Measurements from ENCODE around the gene CRAMP1. TPM values are rescaled to one million over a fixed set of nuclear protein-coding genes. Genes with fewer than 3 reads are reported as not detected.

The CRAMP1 gene
- total and polyA plus RNA-seq, 2 donors (not counting 3 experiments of a cell fraction or from before 2014, with no cell fraction given): 21.5 to 30.8 TPM

DNA sequence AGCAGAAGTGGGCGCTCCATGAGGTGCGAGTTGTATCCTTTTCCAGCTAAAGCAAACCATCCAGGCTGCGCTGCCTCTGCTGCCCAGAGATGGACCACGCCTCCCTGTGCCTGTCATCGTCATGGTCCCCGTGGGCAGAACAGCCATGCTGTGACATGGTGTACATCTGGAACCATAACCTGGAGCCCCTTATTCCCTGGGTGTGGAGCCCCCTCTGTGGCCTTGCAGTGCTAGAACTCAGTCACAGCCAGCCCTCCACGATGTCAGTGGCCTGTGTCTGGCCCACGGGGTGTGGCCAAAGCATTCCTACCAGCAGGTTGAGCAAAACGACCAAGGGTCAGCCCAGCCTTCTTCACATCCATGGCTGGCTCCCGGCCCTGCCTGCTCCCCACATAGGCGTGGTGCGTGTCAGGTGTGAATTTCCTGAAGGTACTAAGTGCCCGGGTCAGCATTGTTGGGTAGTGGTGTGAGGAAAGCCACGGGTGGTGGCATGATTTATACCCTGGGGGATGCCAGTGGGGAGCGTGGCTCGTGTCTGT is 43.2 kb downstream of the CRAMP1 start:
- H3K4me2 ChIP-seq (ENCODE audit: insufficient read depth, low read length): no peak overlapping the region
- ChIA-PET POLR2A (no interaction called here), CTCF (interaction anchor here (0.9 kb wide), 1 partner anchor 51 kb away, joined by 3 read pairs; the partner anchor contains the start of gene MAPK8IP3)
- DNase-seq (ENCODE audit: low read depth, low spot score) (no peak), FAIRE-seq (no peak)
- TF ChIP-seq EZH2 (IDR thresholded peaks at IDR 0.05; ENCODE audit: borderline replicate concordance, low read depth, low read length, severe bottlenecking): no peak
- intact Hi-C loops (cut with micrococcal nuclease): no loop called here
- peaks cover 14 to 58% of the 10 kb centered on the region in 2 experiments for H3K36me3 ChIP-seq (ENCODE audit: control insufficient read depth in 2 of 2, extremely low read depth in 1 of 2, insufficient read depth in 2 of 2, low read length in 2 of 2)
- H3K4me3 ChIP-seq (replicated peaks in 1 of 3; ENCODE audit: insufficient read depth in 1 of 3, low read depth in 1 of 3, low read length in 3 of 3): no peak overlapping the region
- no peaks in the 10 kb centered on the region for H3K79me2 ChIP-seq (ENCODE audit: control insufficient read depth, insufficient read depth, low read length)
- H4K20me1 ChIP-seq (replicated peaks; ENCODE audit: control insufficient read depth, extremely low read depth, insufficient read depth, low read length): no peaks in the 10 kb centered on the region
- H3K4me1 ChIP-seq (ENCODE audit: control insufficient read depth, extremely low read depth, insufficient read depth, low read length): peaks cover 8% of the 10 kb centered on the region
- no peaks in the 10 kb centered on the region for H3K9me3 ChIP-seq (replicated peaks; ENCODE audit: control insufficient read depth, insufficient read depth, low read length)
- no peaks in the 10 kb centered on the region for H3K9me1 ChIP-seq (replicated peaks; ENCODE audit: control insufficient read depth, extremely low read depth, insufficient read depth, low read length)
- no peak overlapping the region for H3K27ac ChIP-seq (ENCODE audit: insufficient read depth, low read depth, low read length)
- BruUV-seq (replicated peaks): no TSS peak
- H2AFZ ChIP-seq (ENCODE audit: low read depth, low read length): no peak overlapping the region
- dilution Hi-C loops (cut with MboI; ENCODE audit: extremely low pct_ligation_motif_present, low sequenced_read_pairs): no loop called here
- H3K9ac ChIP-seq (replicated peaks; ENCODE audit: extremely low read depth, insufficient read depth, low read length): no peak overlapping the region
- H3K27me3 ChIP-seq (ENCODE audit: control insufficient read depth in 2 of 2, insufficient read depth in 2 of 2, low read length in 2 of 2): no peaks in the 10 kb centered on the region

DNA sequence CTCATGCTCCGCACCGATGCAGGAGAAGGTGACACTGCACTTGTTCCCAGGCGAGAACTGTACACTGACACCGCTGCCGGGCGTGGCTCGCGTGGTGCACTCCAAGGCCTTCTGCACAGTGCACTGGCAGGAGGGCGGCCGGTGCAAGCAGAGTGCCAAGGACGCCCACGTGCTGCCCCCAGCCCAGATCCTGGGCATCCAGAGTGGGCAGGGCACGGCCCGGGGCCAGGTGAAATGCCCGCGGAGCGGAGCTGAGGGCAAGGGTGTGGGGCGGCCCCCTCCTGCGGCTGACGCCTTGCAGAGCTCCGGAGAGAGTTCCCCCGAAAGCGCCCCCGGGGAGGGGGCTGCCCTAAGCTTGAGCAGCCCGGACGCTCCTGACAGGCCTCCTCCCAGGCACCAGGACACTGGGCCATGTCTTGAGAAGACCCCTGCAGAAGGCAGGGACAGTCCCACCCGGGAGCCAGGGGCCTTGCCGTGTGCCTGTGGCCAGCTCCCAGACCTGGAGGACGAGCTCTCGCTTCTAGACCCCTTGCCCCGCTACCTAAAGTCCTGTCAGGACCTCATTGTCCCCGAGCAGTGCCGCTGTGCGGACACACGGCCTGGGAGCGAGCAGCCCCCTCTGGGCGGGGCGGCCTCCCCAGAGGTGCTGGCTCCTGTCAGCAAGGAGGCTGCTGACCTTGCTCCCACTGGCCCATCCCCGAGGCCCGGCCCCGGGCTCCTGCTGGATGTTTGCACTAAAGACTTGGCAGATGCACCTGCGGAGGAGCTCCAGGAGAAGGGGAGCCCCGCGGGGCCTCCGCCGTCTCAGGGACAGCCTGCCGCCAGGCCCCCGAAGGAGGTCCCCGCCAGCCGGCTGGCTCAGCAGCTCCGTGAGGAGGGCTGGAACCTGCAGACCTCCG is 44.0 kb downstream of the CRAMP1 start:
- BruUV-seq (replicated peaks): no TSS peak
- H4K20me1 ChIP-seq (replicated peaks; ENCODE audit: control insufficient read depth, extremely low read depth, insufficient read depth, low read length): no peaks in the 10 kb centered on the region
- H3K9me1 ChIP-seq (replicated peaks; ENCODE audit: control insufficient read depth, extremely low read depth, insufficient read depth, low read length): no peaks in the 10 kb centered on the region
- CTCF ChIA-PET: no interaction called here
- no peak overlapping the region for H2AFZ ChIP-seq (ENCODE audit: low read depth, low read length)
- H3K27me3 ChIP-seq (ENCODE audit: control insufficient read depth in 2 of 2, insufficient read depth in 2 of 2, low read length in 2 of 2): no peaks in the 10 kb centered on the region
- no peak overlapping the region for H3K4me3 ChIP-seq (replicated peaks in 1 of 3; ENCODE audit: insufficient read depth in 1 of 3, low read depth in 1 of 3, low read length in 3 of 3)
- H3K79me2 ChIP-seq (ENCODE audit: control insufficient read depth, insufficient read depth, low read length): no peaks in the 10 kb centered on the region
- no peak overlapping the region for H3K9ac ChIP-seq (replicated peaks; ENCODE audit: extremely low read depth, insufficient read depth, low read length)
- H3K36me3 ChIP-seq (ENCODE audit: control insufficient read depth in 2 of 2, extremely low read depth in 1 of 2, insufficient read depth in 2 of 2, low read length in 2 of 2): peaks cover 14 to 55% of the 10 kb centered on the region in 2 experiments
- dilution Hi-C loops (cut with MboI; ENCODE audit: extremely low pct_ligation_motif_present, low sequenced_read_pairs): no loop called here
- H3K27ac ChIP-seq (ENCODE audit: insufficient read depth, low read depth, low read length): no peak overlapping the region
- no peaks in the 10 kb centered on the region for H3K9me3 ChIP-seq (replicated peaks; ENCODE audit: control insufficient read depth, insufficient read depth, low read length)
- POLR2A ChIA-PET: no interaction called here
- peaks cover 8% of the 10 kb centered on the region for H3K4me1 ChIP-seq (ENCODE audit: control insufficient read depth, extremely low read depth, insufficient read depth, low read length)
- intact Hi-C loops (cut with micrococcal nuclease): no loop called here
- no peak overlapping the region for H3K4me2 ChIP-seq (ENCODE audit: insufficient read depth, low read length)
- no peak for TF ChIP-seq POLR2A (IDR thresholded peaks at IDR 0.05; ENCODE audit: low read depth, low read length)
- TF ChIP-seq MYC (IDR thresholded peaks at IDR 0.05; ENCODE audit: low read depth, low read length): no peak
- TF ChIP-seq, protein P1, sequence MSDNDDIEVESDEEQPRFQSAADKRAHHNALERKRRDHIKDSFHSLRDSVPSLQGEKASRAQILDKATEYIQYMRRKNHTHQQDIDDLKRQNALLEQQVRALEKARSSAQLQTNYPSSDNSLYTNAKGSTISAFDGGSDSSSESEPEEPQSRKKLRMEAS (IDR thresholded peaks at IDR 0.05; ENCODE audit: insufficient read depth, insufficient read length): no peak
- TF ChIP-seq, protein P2, sequence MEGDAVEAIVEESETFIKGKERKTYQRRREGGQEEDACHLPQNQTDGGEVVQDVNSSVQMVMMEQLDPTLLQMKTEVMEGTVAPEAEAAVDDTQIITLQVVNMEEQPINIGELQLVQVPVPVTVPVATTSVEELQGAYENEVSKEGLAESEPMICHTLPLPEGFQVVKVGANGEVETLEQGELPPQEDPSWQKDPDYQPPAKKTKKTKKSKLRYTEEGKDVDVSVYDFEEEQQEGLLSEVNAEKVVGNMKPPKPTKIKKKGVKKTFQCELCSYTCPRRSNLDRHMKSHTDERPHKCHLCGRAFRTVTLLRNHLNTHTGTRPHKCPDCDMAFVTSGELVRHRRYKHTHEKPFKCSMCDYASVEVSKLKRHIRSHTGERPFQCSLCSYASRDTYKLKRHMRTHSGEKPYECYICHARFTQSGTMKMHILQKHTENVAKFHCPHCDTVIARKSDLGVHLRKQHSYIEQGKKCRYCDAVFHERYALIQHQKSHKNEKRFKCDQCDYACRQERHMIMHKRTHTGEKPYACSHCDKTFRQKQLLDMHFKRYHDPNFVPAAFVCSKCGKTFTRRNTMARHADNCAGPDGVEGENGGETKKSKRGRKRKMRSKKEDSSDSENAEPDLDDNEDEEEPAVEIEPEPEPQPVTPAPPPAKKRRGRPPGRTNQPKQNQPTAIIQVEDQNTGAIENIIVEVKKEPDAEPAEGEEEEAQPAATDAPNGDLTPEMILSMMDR (IDR thresholded peaks at IDR 0.05; ENCODE audit: extremely low read depth in 1 of 2, insufficient read depth in 1 of 2, low read depth in 1 of 2, low read length in 2 of 2): no peak
- no peak for TF ChIP-seq POLR2AphosphoS5 (IDR thresholded peaks at IDR 0.05; ENCODE audit: insufficient read depth, low read depth, low read length)
- TF ChIP-seq EZH2 (IDR thresholded peaks at IDR 0.05; ENCODE audit: borderline replicate concordance, low read depth, low read length, severe bottlenecking): no peak
- TF ChIP-seq GATA2 (IDR thresholded peaks at IDR 0.05; ENCODE audit: insufficient read depth, insufficient read length, low read depth, low read length): no peak
- no peak for TF ChIP-seq JUN (IDR thresholded peaks at IDR 0.05; ENCODE audit: borderline replicate concordance, insufficient read depth, insufficient read length, low read depth)
- FAIRE-seq (no peak), DNase-seq (ENCODE audit: low read depth, low spot score) (no peak)
